Stimulated activated CD4-positive, alpha-beta T cell treated with anti-CD3 and anti-CD28 coated beads, Interleukin-2, amount 100 ng/mL, for 4 hours (primary cell): ENCODE data around the gene ZNG1C.
"Not testable (repeated sequence)": the region's sequence is repeated elsewhere in the genome, so short reads cannot be mapped to it uniquely, and the experiment has no call there.

ENCODE experiments used
- DNase-seq: peaks from one replicate; pipeline ENCODE4 v3.0.0-alpha.2; 2020; ENCODE audit warnings: low read depth

Gene ZNG1C

GRCh38 chr9:68342265-68343025 lies 100.7 kb downstream of the ZNG1C start:
- DNase-seq = not testable (repeated sequence)

- DNase-seq = not testable (repeated sequence)
Measured at GRCh38 chr9:68343242-68343641, 101.5 kb downstream of the ZNG1C start.

- not testable (repeated sequence) for DNase-seq
Measured at GRCh38 chr9:68343992-68344391, 102.2 kb downstream of the ZNG1C start.
